GM21723 (cell line): ENCODE results near the gene TMEM53.
A peak's percentile ranks its signal among the peaks of the same experiment; 100 is the strongest.

ENCODE experiments used
- ATAC-seq: cut with Tn5 transposase; IDR thresholded peaks from one replicate; pipeline ENCODE4 v1.9.1; 2021; ENCODE audit warnings: mild to moderate bottlenecking, moderate library complexity; ENCODE audit not compliant: unreplicated experiment

TMEM53 gene

GRCh38 chr1:44674113-44675000 is at the start of gene TMEM53, which contains the start of gene ARMH1:
TMEM53 (minus strand) TSS chr1:44674481; CDS start chr1:44674391, 90 bp downstream.
ARMH1 (plus strand) TSS chr1:44674714; CDS start chr1:44689698, 14,984 bp downstream.
- ATAC-seq, result peak; percentile 88

GRCh38 chr1:44723496-44724295 is 49.4 kb upstream of the TMEM53 start:
- peak; percentile 31 for ATAC-seq

GRCh38 chr1:44723064-44723463 is 48.8 kb upstream of the TMEM53 start:
- no peak for ATAC-seq

- peak; percentile 67 for ATAC-seq
These were observed 47.4 kb upstream of the TMEM53 start for GRCh38 chr1:44721485-44722361.

GRCh38 chr1:44720281-44720680 is 46.0 kb upstream of the TMEM53 start:
- ATAC-seq, result no peak

- ATAC-seq, result no peak
These were observed 45.0 kb upstream of the TMEM53 start for GRCh38 chr1:44719318-44719717.

- ATAC-seq, result no peak
These were observed 43.8 kb upstream of the TMEM53 start for GRCh38 chr1:44718091-44718490.

- no peak for ATAC-seq
These were observed 43.4 kb upstream of the TMEM53 start for GRCh38 chr1:44717653-44718052.

- no peak for ATAC-seq
These were observed 42.9 kb upstream of the TMEM53 start for GRCh38 chr1:44717156-44717555.

- ATAC-seq, result peak; percentile 58
These were observed 40.8 kb upstream of the TMEM53 start for GRCh38 chr1:44714944-44715571.

- ATAC-seq, result no peak
These were observed 40.3 kb upstream of the TMEM53 start for GRCh38 chr1:44714532-44714931.

GRCh38 chr1:44713321-44713781 is 39.1 kb upstream of the TMEM53 start:
- ATAC-seq, result peak; percentile 72

- ATAC-seq, result no peak
These were observed 33.9 kb upstream of the TMEM53 start for GRCh38 chr1:44707959-44708831.

GRCh38 chr1:44707112-44707881 is 33.0 kb upstream of the TMEM53 start:
- ATAC-seq, result no peak

- ATAC-seq, result no peak
These were observed 31.7 kb upstream of the TMEM53 start for GRCh38 chr1:44705938-44706337.

GRCh38 chr1:44705470-44705869 is 31.2 kb upstream of the TMEM53 start:
- ATAC-seq, result no peak

- ATAC-seq, result no peak
These were observed 26.9 kb upstream of the TMEM53 start for GRCh38 chr1:44701141-44701573.

- no peak for ATAC-seq
These were observed 26.3 kb upstream of the TMEM53 start for GRCh38 chr1:44700573-44700972.
